Spleen (tissue), 11 donors: ENCODE data around the gene FAM227A. TPM values are rescaled to one million over a fixed set of nuclear protein-coding genes. Genes with fewer than 3 reads are reported as not detected.
A peak's percentile ranks its signal among the peaks of the same experiment; 100 is the strongest.

Experiments used
- DNase-seq: peaks from one replicate; pipeline ENCODE4 v3.0.0-alpha.2; 2020
- H3K27ac ChIP-seq, 8 donors: fragments of 200-600 bp; sonication (generic) in 7 of 8; 1 replicate in 4 of 8; 2 replicates in 4 of 8; pipeline versions ENCODE4 v1.5.0 to v1.8.0; 2016 to 2021; ENCODE audit warnings: inconsistent platforms in 4 of 8, mild to moderate bottlenecking in 4 of 8, moderate library complexity in 1 of 8
- H3K27me3 ChIP-seq, 7 donors: fragments of 200-600 bp; sonication (generic) in 6 of 7; replicated peaks in 1 of 7; 1 replicate in 4 of 7; 2 replicates in 3 of 7; pipeline versions ENCODE4 v1.5.0 to v1.8.0; 2016 to 2021; ENCODE audit warnings: inconsistent platforms in 3 of 7, mild to moderate bottlenecking in 1 of 7
- H3K36me3 ChIP-seq, 6 donors: fragments of 200-600 bp; sonication (generic) in 5 of 6; 1 replicate in 4 of 6; 2 replicates in 2 of 6; pipeline versions ENCODE4 v1.5.0 to v1.8.0; 2016 to 2021; ENCODE audit warnings: inconsistent platforms in 2 of 6
- H3K4me1 ChIP-seq, 6 donors: fragments of 200-600 bp; sonication (generic) in 5 of 6; 1 replicate in 3 of 6; 2 replicates in 3 of 6; pipeline versions ENCODE4 v1.5.0 to v1.8.0; 2016 to 2021; ENCODE audit warnings: inconsistent platforms in 3 of 6
- H3K4me3 ChIP-seq, 8 donors: fragments of 200-600 bp; sonication (generic) in 7 of 8; 1 replicate in 4 of 8; 2 replicates in 4 of 8; pipeline versions ENCODE4 v1.5.0 to v1.8.0; 2016 to 2021; ENCODE audit warnings: inconsistent platforms in 4 of 8, mild to moderate bottlenecking in 4 of 8, moderate library complexity in 2 of 8
- H3K9me3 ChIP-seq, 8 donors: fragments of 200-600 bp; sonication (generic) in 7 of 8; 1 replicate in 4 of 8; 2 replicates in 4 of 8; pipeline versions ENCODE4 v1.5.0 to v1.8.0; 2016 to 2021; ENCODE audit warnings: inconsistent platforms in 4 of 8
- CTCF ChIP-seq, 11 experiments: fragments of 200-600 bp in 7 of 11; fragments of 450-650 bp in 4 of 11; sonication (generic) in 4 of 11; IDR thresholded peaks in 8 of 11; conservative IDR thresholded peaks in 3 of 11; 1 replicate in 7 of 11; 2 replicates in 4 of 11; pipeline versions ENCODE4 v1.4.0 to v1.8.0; 2016 to 2021; ENCODE audit warnings: antibody characterized with exemption in 11 of 11, inconsistent platforms in 4 of 11, mild to moderate bottlenecking in 1 of 11
- POLR2A ChIP-seq, 3 donors: fragments of 450-650 bp; IDR thresholded peaks; one replicate each; pipeline ENCODE4 v1.5.1; 2017; ENCODE audit warnings: antibody characterized with exemption in 3 of 3, mild to moderate bottlenecking in 1 of 3
- POLR2AphosphoS5 ChIP-seq, 3 donors: sonication (generic); formaldehyde crosslinking; IDR thresholded peaks; one replicate each; pipeline ENCODE4 v1.5.1; 2017; ENCODE audit warnings: antibody characterized with exemption in 3 of 3
- WGBS, 5 donors: extraction: QIAGEN DNeasy Blood & Tissue Kit in 3 of 5; methylation state at CpG; one replicate each; pipeline versions ENCODE4 v1.1.5 to v1.1.7; 2013 to 2018; 5-methylcytosine and 5-hydroxymethylcytosine counted together
- intact Hi-C: fragments of 100-400 bp; cut with DNase I; formaldehyde crosslinking; loops from one replicate; pipeline ENCODE4 v1.15.0; 2023; ENCODE audit warnings: low total_unique reads
- polyA plus RNA-seq, 3 donors: library from polyadenylated mRNA; stranded (reverse); fragments of 200-250 nt; gene quantifications; one replicate each; pipeline ENCODE4 v1.2.1, GENCODE V29; 2013
- total RNA-seq, 7 donors: library from RNA; depleted of rRNA in 3 of 7; stranded (reverse); fragments of >200 nt in 3 of 7; fragmentation: NEBNext Ultra II Directional in 4 of 7; extraction: Animal tissue kit (Norgen Biotek cat#: 25700) in 4 of 7; gene quantifications; one replicate each; pipeline versions ENCODE4 v1.1.0 to v1.2.1, GENCODE V29; 2016 to 2021
- donor health status: healthy with polysubstance abuse.
- donor health status: DM: no; HTN: no; CAD: no; lungs with moderate emphysema.
- donor health status: DM: no; HTN: no; CAD: no.
- donor health status: Bipolar disorder and iron deficiency.
- donor health status: healthy.
- donor health status: DM: no; HTN: no; CAD: no.
- donor health status: DM: yes; HTN: yes; CAD: no.

Gene FAM227A
- total and polyA plus RNA-seq, 10 donors: 0.02 to 3.0 (median 0.26) TPM; not detected in 1

- TF ChIP-seq CTCF (IDR thresholded peaks at IDR 0.05 in 8 of 11, conservative IDR thresholded peaks at IDR 0.05 in 3 of 11) (no peak), POLR2A (IDR thresholded peaks at IDR 0.05) (no peak), POLR2AphosphoS5 (IDR thresholded peaks at IDR 0.05) (no peak)
- 6 to 19% (median 12%) methylated on average over 16 of the region's 16 CpGs for WGBS, 5 donors
- Histone ChIP-seq H3K27ac (peak overlapping the region; percentile 85 to 95 (median 90)), H3K4me1 (peaks cover 10 to 30% (median 21%) of the 10 kb centered on the region in 6 donors), H3K9me3 (no peaks in the 10 kb centered on the region), H3K27me3 (no peaks in the 10 kb centered on the region), H3K36me3 (peaks cover 0 to 13% (median 3%) of the 10 kb centered on the region in 6 donors), H3K4me3 (peak overlapping the region; percentile 71 to 99 (median 89))
- DNase-seq: peak; percentile 77
- intact Hi-C loops: no loop called here
These were observed 1.1 kb upstream of the FAM227A start for GRCh38 chr22:38657045-38657909.

GRCh38 chr22:38655519-38656255 is 505 bp downstream of the FAM227A start:
- H3K27ac ChIP-seq: peak overlapping the region; percentile 85 to 95 (median 90)
- intact Hi-C loops: no loop called here
- WGBS, 5 donors: 9 to 43% (median 11%) methylated on average over 5 to 22 of the region's 22 CpGs
- TF ChIP-seq POLR2A (IDR thresholded peaks at IDR 0.05): no peak
- TF ChIP-seq POLR2AphosphoS5 (IDR thresholded peaks at IDR 0.05): no peak
- no peak for TF ChIP-seq CTCF (IDR thresholded peaks at IDR 0.05 in 8 of 11, conservative IDR thresholded peaks at IDR 0.05 in 3 of 11)
- DNase-seq: no peak
- no peaks in the 10 kb centered on the region for H3K27me3 ChIP-seq
- H3K4me3 ChIP-seq: peak overlapping the region; percentile 71 to 99 (median 89)
- H3K36me3 ChIP-seq: no peaks in the 10 kb centered on the region
- H3K4me1 ChIP-seq: peaks cover 10 to 30% (median 21%) of the 10 kb centered on the region in 6 donors
- no peaks in the 10 kb centered on the region for H3K9me3 ChIP-seq

GRCh38 chr22:38653741-38654140 is 2.5 kb downstream of the FAM227A start:
- intact Hi-C loops: no loop called here
- Histone ChIP-seq H3K27ac (no peak overlapping the region), H3K9me3 (no peaks in the 10 kb centered on the region), H3K27me3 (no peaks in the 10 kb centered on the region), H3K36me3 (no peaks in the 10 kb centered on the region), H3K4me3 (no peak overlapping the region), H3K4me1 (peaks cover 10 to 28% (median 21%) of the 10 kb centered on the region in 6 donors)
- WGBS, 5 donors: 94 to 97% (median 96%) methylated on average over 8 of the region's 8 CpGs
- no peak for DNase-seq
- no peak for TF ChIP-seq POLR2A (IDR thresholded peaks at IDR 0.05)
- no peak for TF ChIP-seq POLR2AphosphoS5 (IDR thresholded peaks at IDR 0.05)
- TF ChIP-seq CTCF (IDR thresholded peaks at IDR 0.05 in 8 of 11, conservative IDR thresholded peaks at IDR 0.05 in 3 of 11): no peak

- TF ChIP-seq CTCF (IDR thresholded peaks at IDR 0.05 in 8 of 11, conservative IDR thresholded peaks at IDR 0.05 in 3 of 11) (no peak), POLR2AphosphoS5 (IDR thresholded peaks at IDR 0.05) (no peak), POLR2A (IDR thresholded peaks at IDR 0.05) (no peak)
- Histone ChIP-seq H3K27ac (no peak overlapping the region), H3K4me3 (no peak overlapping the region), H3K9me3 (no peaks in the 10 kb centered on the region), H3K27me3 (no peaks in the 10 kb centered on the region), H3K4me1 (peaks cover 8 to 19% (median 16%) of the 10 kb centered on the region in 6 donors), H3K36me3 (no peaks in the 10 kb centered on the region)
- intact Hi-C loops: no loop called here
- DNase-seq: no peak
These were observed 3.3 kb downstream of the FAM227A start for GRCh38 chr22:38652859-38653258.
